SH-SY5Y (cell line): Measurements from ENCODE around the gene CYTH3.

Experiments
- GATA2 ChIP-seq: IDR thresholded peaks from 2 replicates; pipeline ENCODE4 v1.6.1; 2011; ENCODE audit warnings: mild to moderate bottlenecking, low read depth, low read length
- GATA3 ChIP-seq: IDR thresholded peaks from 2 replicates; pipeline ENCODE4 v1.6.1; 2011; ENCODE audit warnings: low read depth, mild to moderate bottlenecking, low read length, moderate library complexity

CYTH3 gene

GRCh38 chr7:6234384-6234783 is 38.0 kb downstream of the CYTH3 start:
- TF ChIP-seq GATA2 (no peak), GATA3 (no peak)

GRCh38 chr7:6232534-6232933 is 39.9 kb downstream of the CYTH3 start:
- TF ChIP-seq GATA2 (no peak), GATA3 (no peak)

- TF ChIP-seq GATA3 (no peak), GATA2 (no peak)
Observed at GRCh38 chr7:6232116-6232515, 40.3 kb downstream of the CYTH3 start.

- TF ChIP-seq GATA3, result no peak
- no peak for TF ChIP-seq GATA2
Observed at GRCh38 chr7:6231184-6231583, 41.2 kb downstream of the CYTH3 start.

- TF ChIP-seq GATA2 (no peak), GATA3 (no peak)
Observed at GRCh38 chr7:6228361-6229229, 43.8 kb downstream of the CYTH3 start.

- TF ChIP-seq GATA2, result no peak
- TF ChIP-seq GATA3, result no peak
Observed at GRCh38 chr7:6227294-6227846, 45.1 kb downstream of the CYTH3 start.

- no peak for TF ChIP-seq GATA2
- no peak for TF ChIP-seq GATA3
Observed at GRCh38 chr7:6226194-6226799, 46.1 kb downstream of the CYTH3 start.

- TF ChIP-seq GATA3 (no peak), GATA2 (no peak)
Observed at GRCh38 chr7:6221340-6222319, 50.8 kb downstream of the CYTH3 start.

GRCh38 chr7:6218329-6218728 is 54.1 kb downstream of the CYTH3 start:
- no peak for TF ChIP-seq GATA2
- TF ChIP-seq GATA3, result no peak

GRCh38 chr7:6212008-6212407 is 60.4 kb downstream of the CYTH3 start:
- TF ChIP-seq GATA2 (no peak), GATA3 (no peak)

- TF ChIP-seq GATA3 (no peak), GATA2 (no peak)
Observed at GRCh38 chr7:6210621-6211372, 61.6 kb downstream of the CYTH3 start.

- TF ChIP-seq GATA2 (no peak), GATA3 (no peak)
Observed at GRCh38 chr7:6209340-6209739, 63.1 kb downstream of the CYTH3 start.

- no peak for TF ChIP-seq GATA3
- TF ChIP-seq GATA2, result no peak
Observed at GRCh38 chr7:6208573-6209328, 63.7 kb downstream of the CYTH3 start.
